Heart left ventricle (tissue), 16 donors: ENCODE results near the gene MRC2. TPM values are rescaled to one million over a fixed set of nuclear protein-coding genes. Genes with fewer than 3 reads are reported as not detected.
"Not testable (repeated sequence)": the region's sequence is repeated elsewhere in the genome, so short reads cannot be mapped to it uniquely, and the experiment has no call there.

ENCODE experiments used
- ATAC-seq, 4 donors: fragments of 200-7000 bp; cut with Tn5 transposase; one replicate each; pipeline ENCODE4 v1.9.1; 2020 to 2022; ENCODE audit warnings: moderate library complexity in 4 of 4, mild to moderate bottlenecking in 3 of 4, moderate number of reproducible peaks in 1 of 4
- DNase-seq, 5 donors: peaks; one replicate each; pipeline ENCODE4 v3.0.0-alpha.2; 2020
- H3K27ac ChIP-seq, 12 donors: fragments of 200-600 bp; sonication (generic) in 4 of 12; one replicate each; pipeline versions ENCODE4 v1.5.0 to v1.8.0; 2016 to 2022; ENCODE audit warnings: mild to moderate bottlenecking in 2 of 12
- H3K27me3 ChIP-seq, 9 donors: fragments of 200-600 bp; sonication (generic) in 2 of 9; one replicate each; pipeline versions ENCODE4 v1.5.1 to v1.8.0; 2016 to 2022; ENCODE audit warnings: mild to moderate bottlenecking in 3 of 9
- H3K36me3 ChIP-seq, 9 donors: fragments of 200-600 bp; sonication (generic) in 2 of 9; one replicate each; pipeline versions ENCODE4 v1.5.0 to v1.8.0; 2018 to 2022; ENCODE audit warnings: mild to moderate bottlenecking in 2 of 9
- H3K4me1 ChIP-seq, 12 donors: fragments of 200-600 bp; sonication (generic) in 4 of 12; one replicate each; pipeline versions ENCODE4 v1.5.0 to v1.8.0; 2016 to 2022; ENCODE audit warnings: mild to moderate bottlenecking in 3 of 12
- H3K4me3 ChIP-seq, 12 donors: fragments of 200-600 bp; sonication (generic) in 4 of 12; one replicate each; pipeline versions ENCODE4 v1.5.0 to v1.8.0; 2017 to 2022; ENCODE audit warnings: mild to moderate bottlenecking in 9 of 12, moderate library complexity in 4 of 12
- H3K9me3 ChIP-seq, 12 donors: fragments of 200-600 bp; sonication (generic) in 4 of 12; one replicate each; pipeline versions ENCODE4 v1.5.0 to v1.8.0; 2016 to 2022; ENCODE audit warnings: mild to moderate bottlenecking in 1 of 12
- POLR2A ChIP-seq, 2 donors: fragments of 450-650 bp; IDR thresholded peaks; one replicate each; pipeline ENCODE4 v1.6.1; 2017; ENCODE audit warnings: antibody characterized with exemption in 2 of 2, mild to moderate bottlenecking in 2 of 2, moderate library complexity in 2 of 2
- WGBS, 4 donors: extraction: QIAGEN DNeasy Blood & Tissue Kit in 2 of 4; methylation state at CpG; one replicate each; pipeline versions ENCODE4 v1.1.5 to v1.1.7; 2013 to 2018; 5-methylcytosine and 5-hydroxymethylcytosine counted together
- intact Hi-C, 10 donors: fragments of 100-400 bp; cut with DNase I; formaldehyde crosslinking; loops; one replicate each; pipeline versions ENCODE4 v1.11.1 to v1.14.2; 2022
- polyA plus RNA-seq, 2 donors: library from polyadenylated mRNA; stranded (reverse); fragments of 200-250 nt; gene quantifications; one replicate each; pipeline ENCODE4 v1.2.3, GENCODE V29; 2013
- total RNA-seq, 9 donors: library from RNA; depleted of rRNA in 2 of 9; stranded (reverse); fragments of >200 nt in 2 of 9; fragmentation: NEBNext Ultra II Directional in 3 of 9; extraction: Animal tissue kit (Norgen Biotek cat#: 25700) in 3 of 9; gene quantifications; one replicate each; pipeline versions ENCODE4 v1.1.0 to v1.2.4, GENCODE V29; 2016 to 2023
- TF ChIP-seq, protein P1 (sequence below), 12 donors: fragments of 200-600 bp; sonication (generic) in 4 of 12; IDR thresholded peaks; one replicate each; pipeline versions ENCODE4 v1.5.0 to v1.8.0; 2018 to 2022; ENCODE audit warnings: antibody characterized with exemption in 12 of 12, mild to moderate bottlenecking in 5 of 12
- donor health status: ischemic (EF 13 %, LVEDD 7.1; RV severe dilation, severe dysfunction).
- donor health status: healthy with polysubstance abuse.
- donor health status: DM: no; HTN: yes; CAD: no.
- donor health status: DM: no; HTN: no; CAD: no.
- donor health status: ischemic (EF 25% LVEDD 6.9; RV normal size, moderate dysfunction).
- donor health status: ischemic (EF 25% LVEDD 5.7; RV mildly dilated, moderate dysfunction).
- donor health status: healthy.
- donor health status: DM: yes; HTN: yes; CAD: no.
- donor health status: ischemic (EF 35%, LVEDD 5.7; RV mildly dilated, moderate dysfunction).
- donor health status: nonischemic (EF 11% LVEDD 7.7; RV severe dilation, severe dysfunction).
- donor health status: DM: yes; HTN: yes; CAD: no.
- donor health status: PGD.
- donor health status: ischemic (EF 29% LVEDD 5.4; RV normal size, mild dysfunction).
- donor health status: nonischemic (EF 23%, LVEDD 6.1; RV moderate dilation, normal function).

The MRC2 gene
- total and polyA plus RNA-seq, 11 donors = 13.1 to 50.8 (median 21.0) TPM

DNA sequence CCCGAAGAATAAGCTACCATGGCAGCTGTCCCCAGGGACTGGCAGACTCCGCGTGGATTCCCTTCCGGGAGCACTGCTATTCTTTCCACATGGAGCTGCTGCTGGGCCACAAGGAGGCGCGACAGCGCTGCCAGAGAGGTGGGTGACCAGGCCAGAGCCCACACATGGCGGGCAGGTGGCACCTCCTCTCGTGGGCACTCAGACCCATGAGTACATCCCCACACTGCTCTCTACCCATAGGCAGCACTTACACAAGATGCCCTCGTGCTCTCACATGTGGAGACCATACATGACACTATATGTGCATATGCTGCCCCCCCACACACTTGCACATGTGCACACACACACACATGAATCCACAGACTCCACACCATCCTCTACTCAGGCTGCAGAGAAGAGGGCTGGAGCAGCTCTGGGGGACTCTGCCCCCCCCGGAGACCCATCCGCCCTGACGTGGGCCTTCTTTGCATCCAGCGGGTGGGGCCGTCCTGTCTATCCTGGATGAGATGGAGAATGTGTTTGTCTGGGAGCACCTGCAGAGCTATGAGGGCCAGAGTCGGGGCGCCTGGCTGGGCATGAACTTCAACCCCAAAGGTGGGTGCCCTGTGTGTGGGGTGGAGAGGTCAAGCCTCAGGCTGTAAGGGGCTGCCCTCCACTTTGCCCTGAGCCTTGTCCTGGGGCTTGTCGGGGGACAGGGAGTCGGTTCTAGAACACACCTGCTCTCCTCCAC is 62.9 kb downstream of the MRC2 start:
- peaks cover 0 to 60% (median 0%) of the 10 kb centered on the region in 9 donors for H3K36me3 ChIP-seq
- no peak overlapping the region for H3K4me3 ChIP-seq
- intact Hi-C loops = no loop called here
- TF ChIP-seq, protein P1, sequence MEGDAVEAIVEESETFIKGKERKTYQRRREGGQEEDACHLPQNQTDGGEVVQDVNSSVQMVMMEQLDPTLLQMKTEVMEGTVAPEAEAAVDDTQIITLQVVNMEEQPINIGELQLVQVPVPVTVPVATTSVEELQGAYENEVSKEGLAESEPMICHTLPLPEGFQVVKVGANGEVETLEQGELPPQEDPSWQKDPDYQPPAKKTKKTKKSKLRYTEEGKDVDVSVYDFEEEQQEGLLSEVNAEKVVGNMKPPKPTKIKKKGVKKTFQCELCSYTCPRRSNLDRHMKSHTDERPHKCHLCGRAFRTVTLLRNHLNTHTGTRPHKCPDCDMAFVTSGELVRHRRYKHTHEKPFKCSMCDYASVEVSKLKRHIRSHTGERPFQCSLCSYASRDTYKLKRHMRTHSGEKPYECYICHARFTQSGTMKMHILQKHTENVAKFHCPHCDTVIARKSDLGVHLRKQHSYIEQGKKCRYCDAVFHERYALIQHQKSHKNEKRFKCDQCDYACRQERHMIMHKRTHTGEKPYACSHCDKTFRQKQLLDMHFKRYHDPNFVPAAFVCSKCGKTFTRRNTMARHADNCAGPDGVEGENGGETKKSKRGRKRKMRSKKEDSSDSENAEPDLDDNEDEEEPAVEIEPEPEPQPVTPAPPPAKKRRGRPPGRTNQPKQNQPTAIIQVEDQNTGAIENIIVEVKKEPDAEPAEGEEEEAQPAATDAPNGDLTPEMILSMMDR (IDR thresholded peaks at IDR 0.05) = no peak
- no peak for TF ChIP-seq POLR2A (IDR thresholded peaks at IDR 0.05)
- no peak overlapping the region for H3K27ac ChIP-seq
- 91 to 96% (median 92%) methylated on average over 16 to 19 of the region's 19 CpGs for WGBS, 4 donors
- ATAC-seq (no peak), DNase-seq (no peak)
- H3K9me3 ChIP-seq = no peaks in the 10 kb centered on the region
- no peaks in the 10 kb centered on the region for H3K27me3 ChIP-seq
- H3K4me1 ChIP-seq = peaks cover 0 to 19% (median 10%) of the 10 kb centered on the region in 12 donors

DNA sequence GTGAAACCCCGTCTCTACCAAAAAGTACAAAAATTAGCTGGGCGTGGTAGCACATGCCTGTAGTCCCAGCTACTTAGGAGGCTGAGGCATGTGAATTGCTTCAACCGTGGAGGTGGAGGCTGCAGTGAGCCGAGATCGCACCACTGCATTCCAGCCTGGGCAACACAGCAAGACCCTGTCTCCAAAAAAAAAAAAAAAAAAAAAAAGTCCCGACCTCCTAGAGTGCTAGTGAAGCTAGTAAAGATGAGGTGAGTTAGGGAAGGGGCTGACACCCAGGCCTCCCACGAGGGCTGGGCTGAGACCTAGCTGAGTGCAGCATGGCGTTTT is 64.1 kb downstream of the MRC2 start:
- H3K9me3 ChIP-seq, DNase-seq, H3K4me3 ChIP-seq, ATAC-seq, intact Hi-C loops, H3K27ac ChIP-seq, H3K27me3 ChIP-seq: not testable (repeated sequence)
- peaks cover 0 to 19% (median 10%) of the 10 kb centered on the region in 12 donors for H3K4me1 ChIP-seq
- WGBS, 4 donors = 91 to 97% (median 93%) methylated on average over 8 of the region's 8 CpGs
- H3K36me3 ChIP-seq = peaks cover 0 to 48% (median 0%) of the 10 kb centered on the region in 9 donors

DNA sequence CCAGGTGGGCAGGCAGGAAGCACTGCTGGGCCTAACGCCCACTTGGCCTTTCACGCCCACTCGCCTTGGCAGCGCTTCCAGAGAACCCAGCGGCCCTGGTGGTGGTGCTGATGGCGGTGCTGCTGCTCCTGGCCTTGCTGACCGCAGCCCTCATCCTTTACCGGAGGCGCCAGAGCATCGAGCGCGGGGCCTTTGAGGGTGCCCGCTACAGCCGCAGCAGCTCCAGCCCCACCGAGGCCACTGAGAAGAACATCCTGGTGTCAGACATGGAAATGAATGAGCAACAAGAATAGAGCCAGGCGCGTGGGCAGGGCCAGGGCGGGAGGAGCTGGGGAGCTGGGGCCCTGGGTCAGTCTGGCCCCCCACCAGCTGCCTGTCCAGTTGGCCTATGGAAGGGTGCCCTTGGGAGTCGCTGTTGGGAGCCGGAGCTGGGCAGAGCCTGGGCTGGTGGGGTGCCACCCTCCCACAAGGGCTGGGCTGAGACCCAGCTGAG is 64.7 kb downstream of the MRC2 start:
- Histone ChIP-seq H3K27me3 (no peaks in the 10 kb centered on the region), H3K4me3 (no peak overlapping the region), H3K9me3 (no peaks in the 10 kb centered on the region), H3K4me1 (peaks cover 0 to 23% (median 13%) of the 10 kb centered on the region in 12 donors), H3K36me3 (peaks cover 0 to 44% (median 0%) of the 10 kb centered on the region in 9 donors), H3K27ac (no peak overlapping the region)
- TF ChIP-seq, protein P1 (IDR thresholded peaks at IDR 0.05) = no peak
- TF ChIP-seq POLR2A (IDR thresholded peaks at IDR 0.05) = no peak
- DNase-seq = no peak
- ATAC-seq = no peak
- intact Hi-C loops = no loop called here
- WGBS, 4 donors = 93 to 96% (median 94%) methylated on average over 19 to 20 of the region's 20 CpGs

DNA sequence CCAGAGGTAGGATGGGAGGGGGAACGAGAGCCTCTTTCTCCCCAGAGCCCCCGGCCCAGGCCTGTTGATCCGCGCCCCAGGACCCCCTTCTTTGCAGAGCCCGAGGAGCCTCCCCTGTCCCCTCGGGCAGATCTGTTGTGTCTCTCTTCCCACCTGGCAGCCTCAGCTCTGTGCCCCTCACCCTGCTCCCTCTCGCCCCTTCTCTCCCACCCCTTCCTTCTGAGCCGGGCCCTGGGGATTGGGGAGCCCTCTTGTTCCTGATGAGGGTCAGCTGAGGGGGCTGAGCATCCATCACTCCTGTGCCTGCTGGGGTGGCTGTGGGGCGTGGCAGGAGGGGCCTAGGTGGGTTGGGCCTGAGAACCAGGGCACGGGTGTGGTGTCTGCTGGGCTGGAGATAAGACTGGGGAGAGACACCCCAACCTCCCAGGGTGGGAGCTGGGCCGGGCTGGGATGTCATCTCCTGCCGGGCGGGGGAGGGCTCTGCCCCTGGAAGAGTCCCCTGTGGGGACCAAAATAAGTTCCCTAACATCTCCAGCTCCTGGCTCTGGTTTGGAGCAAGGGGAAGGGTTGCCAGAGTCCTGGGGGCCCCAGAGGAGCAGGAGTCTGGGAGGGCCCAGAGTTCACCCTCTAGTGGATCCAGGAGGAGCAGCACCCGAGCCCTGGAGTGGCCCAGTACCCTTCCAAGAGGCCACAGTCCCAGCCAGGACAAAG is 65.4 kb downstream of the MRC2 start:
- intact Hi-C loops = no loop called here
- peak in 3 of 4 donors; percentile 21 to 37 (median 27) for ATAC-seq
- DNase-seq = peak in 1 of 5 donors; percentile 35
- peak overlapping the region in 1 of 12 donors; percentile 18 for H3K27ac ChIP-seq
- no peaks in the 10 kb centered on the region for H3K27me3 ChIP-seq
- H3K9me3 ChIP-seq = no peaks in the 10 kb centered on the region
- WGBS, 4 donors = 83 to 90% (median 89%) methylated on average over 8 to 14 of the region's 14 CpGs
- no peak overlapping the region for H3K4me3 ChIP-seq
- peaks cover 0 to 29% (median 16%) of the 10 kb centered on the region in 12 donors for H3K4me1 ChIP-seq
- peaks cover 0 to 40% (median 0%) of the 10 kb centered on the region in 9 donors for H3K36me3 ChIP-seq
- TF ChIP-seq, protein P1 (IDR thresholded peaks at IDR 0.05) = peak; percentile 19 to 48 (median 26)
- no peak for TF ChIP-seq POLR2A (IDR thresholded peaks at IDR 0.05)
